Neural cell (in vitro differentiated cells): Measurements from ENCODE around the gene USH1C. TPM values are rescaled to one million over a fixed set of nuclear protein-coding genes. Genes with fewer than 3 reads are reported as not detected.

Experiments used
- H2AFZ ChIP-seq: fragments of 200-600, 300-800 bp; sonication (generic), shearing (Covaris generic); 2 replicates; pipeline ENCODE4 v1.6.0; 2014; ENCODE audit warnings: low read depth, mild to moderate bottlenecking, antibody characterized with exemption, low read length, moderate library complexity
- H3F3A ChIP-seq: fragments of 200-600 bp; shearing (Covaris generic); 2 replicates; pipeline ENCODE4 v1.6.1; 2016; ENCODE audit warnings: mild to moderate bottlenecking, moderate library complexity, mixed read lengths, antibody characterized with exemption, low read length; ENCODE audit not compliant: insufficient read depth, poor library complexity, severe bottlenecking
- H3K27ac ChIP-seq: fragments of 200-600, 300-800 bp; sonication (generic), shearing (Covaris generic); 2 replicates; pipeline ENCODE4 v1.5.1; 2014; ENCODE audit warnings: mild to moderate bottlenecking, low read length, moderate library complexity
- H3K27me3 ChIP-seq: fragments of 300-800, 200-600 bp; sonication (generic), shearing (Covaris generic); 2 replicates; pipeline ENCODE4 v1.6.0; 2014; ENCODE audit warnings: mild to moderate bottlenecking, low read depth, low read length, moderate library complexity; ENCODE audit not compliant: insufficient read depth
- H3K36me3 ChIP-seq: fragments of 300-800, 200-600 bp; sonication (generic), shearing (Covaris generic); 2 replicates; pipeline ENCODE4 v1.5.1; 2014; ENCODE audit warnings: mild to moderate bottlenecking, antibody characterized with exemption, low read length, moderate library complexity; ENCODE audit not compliant: insufficient read depth
- H3K4me2 ChIP-seq: fragments of 300-800, 200-600 bp; sonication (generic), shearing (Covaris generic); 2 replicates; pipeline ENCODE4 v1.6.0; 2014; ENCODE audit warnings: mild to moderate bottlenecking, low read length
- H3K4me3 ChIP-seq: fragments of 300-800, 200-600 bp; sonication (generic), shearing (Covaris generic); 2 replicates; pipeline ENCODE4 v1.5.1; 2014; ENCODE audit warnings: mild to moderate bottlenecking, low read length, moderate library complexity
- H3K79me2 ChIP-seq: fragments of 200-600 bp; shearing (Covaris generic); replicated peaks from 2 replicates; pipeline ENCODE4 v1.6.0; 2014; ENCODE audit warnings: mild to moderate bottlenecking, low read length, moderate library complexity; ENCODE audit not compliant: insufficient read depth
- H3K9ac ChIP-seq: fragments of 300-800, 200-600 bp; sonication (generic), shearing (Covaris generic); 2 replicates; pipeline ENCODE4 v1.6.1; 2016; ENCODE audit warnings: mild to moderate bottlenecking, low read length, mixed read lengths
- H3K9me2 ChIP-seq: fragments of 200-600 bp; shearing (Covaris generic); 2 replicates; pipeline ENCODE4 v1.6.1; 2016; ENCODE audit warnings: mild to moderate bottlenecking, low read length, mixed read lengths; ENCODE audit not compliant: insufficient read depth
- H3K9me3 ChIP-seq: fragments of 200-600, 300-800 bp; sonication (generic), shearing (Covaris generic); 2 replicates; pipeline ENCODE4 v1.6.1; 2016; ENCODE audit warnings: mild to moderate bottlenecking, mixed run types, low read length, moderate library complexity, mixed read lengths
- H4K20me1 ChIP-seq: fragments of 200-600 bp; shearing (Covaris generic); 2 replicates; pipeline ENCODE4 v1.6.1; 2016; ENCODE audit warnings: mild to moderate bottlenecking, mixed run types; ENCODE audit not compliant: insufficient read depth
- EP300 ChIP-seq: fragments of 450-650 bp; conservative IDR thresholded peaks from 2 replicates; pipeline ENCODE4 v1.6.1; 2014; ENCODE audit warnings: antibody characterized with exemption, mild to moderate bottlenecking, moderate library complexity; ENCODE audit not compliant: poor library complexity, severe bottlenecking
- EZH2 ChIP-seq: fragments of 200-600, 300-800 bp; shearing (Covaris generic), sonication (generic); IDR thresholded peaks from 2 replicates; pipeline ENCODE4 v1.6.1; 2014; ENCODE audit warnings: antibody characterized with exemption, low read length, borderline replicate concordance, mild to moderate bottlenecking; ENCODE audit not compliant: insufficient read depth, poor library complexity, severe bottlenecking
- MXI1 ChIP-seq: fragments of 450-650 bp; conservative IDR thresholded peaks from 2 replicates; pipeline ENCODE4 v1.6.1; 2014; ENCODE audit warnings: antibody characterized with exemption, mild to moderate bottlenecking; ENCODE audit not compliant: poor library complexity, severe bottlenecking
- POLR2AphosphoS5 ChIP-seq: IDR thresholded peaks from 2 replicates; pipeline ENCODE4 v1.6.1; 2012
- RAD21 ChIP-seq: fragments of 450-650 bp; conservative IDR thresholded peaks from 2 replicates; pipeline ENCODE4 v1.6.1; 2014; ENCODE audit warnings: antibody characterized with exemption, mild to moderate bottlenecking, moderate library complexity
- SMC3 ChIP-seq: fragments of 450-650 bp; conservative IDR thresholded peaks from 2 replicates; pipeline ENCODE4 v1.6.1; 2014; ENCODE audit warnings: antibody characterized with exemption, mild to moderate bottlenecking, moderate library complexity; ENCODE audit not compliant: poor library complexity
- TAF1 ChIP-seq: IDR thresholded peaks from 2 replicates; pipeline ENCODE4 v1.6.1; 2012; ENCODE audit warnings: low read depth
- polyA plus RNA-seq: library from polyadenylated mRNA; depleted of rRNA; stranded (reverse); fragments of >200 nt; gene quantifications from 2 replicates; pipeline ENCODE4 v1.2.3, GENCODE V29; 2014
- TF ChIP-seq, protein P1 (sequence below): fragments of 450-650 bp; IDR thresholded peaks from 2 replicates; pipeline ENCODE4 v1.5.1; 2014; ENCODE audit warnings: antibody characterized with exemption, mild to moderate bottlenecking, moderate library complexity; ENCODE audit not compliant: poor library complexity, severe bottlenecking
- TF ChIP-seq, protein P2 (sequence below): IDR thresholded peaks from 2 replicates; pipeline ENCODE4 v1.6.1; 2012; ENCODE audit warnings: borderline replicate concordance

USH1C gene
- polyA plus RNA-seq, 1 donor from 2014 or later, result 0.67 TPM

DNA sequence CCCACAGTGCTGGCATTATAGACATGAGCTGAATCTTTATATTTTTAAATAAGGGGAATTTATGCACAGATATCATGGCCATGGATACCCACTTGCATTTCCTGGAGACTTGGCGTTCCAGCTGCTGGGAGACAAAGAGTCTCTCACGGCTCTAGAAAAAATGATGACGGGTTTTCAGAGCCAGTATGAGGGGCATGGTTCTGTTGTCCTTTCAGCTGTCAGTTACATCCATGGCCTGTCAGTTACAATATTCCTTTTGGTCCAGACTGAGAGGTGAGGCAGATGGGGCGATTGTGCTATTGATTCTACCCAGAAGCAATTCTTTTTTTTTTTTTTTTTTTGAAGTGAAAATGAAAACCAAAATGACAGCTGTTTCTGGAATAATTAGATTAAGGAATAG, 29.7 kb downstream of the USH1C start:
- Histone ChIP-seq H3K27me3 (no peaks in the 10 kb centered on the region), H3K4me2 (no peak overlapping the region), H3K27ac (no peak overlapping the region), H3F3A (no peaks in the 10 kb centered on the region), H3K9me2 (no peaks in the 10 kb centered on the region), H3K36me3 (no peaks in the 10 kb centered on the region), H2AFZ (no peak overlapping the region), H4K20me1 (no peaks in the 10 kb centered on the region), H3K9me3 (no peaks in the 10 kb centered on the region), H3K79me2 (no peaks in the 10 kb centered on the region), H3K9ac (no peak overlapping the region), H3K4me3 (no peak overlapping the region)
- TF ChIP-seq MXI1 (no peak), EZH2 (no peak), SMC3 (no peak), RAD21 (no peak), TAF1 (no peak), POLR2AphosphoS5 (no peak), EP300 (no peak)
- TF ChIP-seq, protein P1, sequence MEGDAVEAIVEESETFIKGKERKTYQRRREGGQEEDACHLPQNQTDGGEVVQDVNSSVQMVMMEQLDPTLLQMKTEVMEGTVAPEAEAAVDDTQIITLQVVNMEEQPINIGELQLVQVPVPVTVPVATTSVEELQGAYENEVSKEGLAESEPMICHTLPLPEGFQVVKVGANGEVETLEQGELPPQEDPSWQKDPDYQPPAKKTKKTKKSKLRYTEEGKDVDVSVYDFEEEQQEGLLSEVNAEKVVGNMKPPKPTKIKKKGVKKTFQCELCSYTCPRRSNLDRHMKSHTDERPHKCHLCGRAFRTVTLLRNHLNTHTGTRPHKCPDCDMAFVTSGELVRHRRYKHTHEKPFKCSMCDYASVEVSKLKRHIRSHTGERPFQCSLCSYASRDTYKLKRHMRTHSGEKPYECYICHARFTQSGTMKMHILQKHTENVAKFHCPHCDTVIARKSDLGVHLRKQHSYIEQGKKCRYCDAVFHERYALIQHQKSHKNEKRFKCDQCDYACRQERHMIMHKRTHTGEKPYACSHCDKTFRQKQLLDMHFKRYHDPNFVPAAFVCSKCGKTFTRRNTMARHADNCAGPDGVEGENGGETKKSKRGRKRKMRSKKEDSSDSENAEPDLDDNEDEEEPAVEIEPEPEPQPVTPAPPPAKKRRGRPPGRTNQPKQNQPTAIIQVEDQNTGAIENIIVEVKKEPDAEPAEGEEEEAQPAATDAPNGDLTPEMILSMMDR, result no peak
- TF ChIP-seq, protein P2, sequence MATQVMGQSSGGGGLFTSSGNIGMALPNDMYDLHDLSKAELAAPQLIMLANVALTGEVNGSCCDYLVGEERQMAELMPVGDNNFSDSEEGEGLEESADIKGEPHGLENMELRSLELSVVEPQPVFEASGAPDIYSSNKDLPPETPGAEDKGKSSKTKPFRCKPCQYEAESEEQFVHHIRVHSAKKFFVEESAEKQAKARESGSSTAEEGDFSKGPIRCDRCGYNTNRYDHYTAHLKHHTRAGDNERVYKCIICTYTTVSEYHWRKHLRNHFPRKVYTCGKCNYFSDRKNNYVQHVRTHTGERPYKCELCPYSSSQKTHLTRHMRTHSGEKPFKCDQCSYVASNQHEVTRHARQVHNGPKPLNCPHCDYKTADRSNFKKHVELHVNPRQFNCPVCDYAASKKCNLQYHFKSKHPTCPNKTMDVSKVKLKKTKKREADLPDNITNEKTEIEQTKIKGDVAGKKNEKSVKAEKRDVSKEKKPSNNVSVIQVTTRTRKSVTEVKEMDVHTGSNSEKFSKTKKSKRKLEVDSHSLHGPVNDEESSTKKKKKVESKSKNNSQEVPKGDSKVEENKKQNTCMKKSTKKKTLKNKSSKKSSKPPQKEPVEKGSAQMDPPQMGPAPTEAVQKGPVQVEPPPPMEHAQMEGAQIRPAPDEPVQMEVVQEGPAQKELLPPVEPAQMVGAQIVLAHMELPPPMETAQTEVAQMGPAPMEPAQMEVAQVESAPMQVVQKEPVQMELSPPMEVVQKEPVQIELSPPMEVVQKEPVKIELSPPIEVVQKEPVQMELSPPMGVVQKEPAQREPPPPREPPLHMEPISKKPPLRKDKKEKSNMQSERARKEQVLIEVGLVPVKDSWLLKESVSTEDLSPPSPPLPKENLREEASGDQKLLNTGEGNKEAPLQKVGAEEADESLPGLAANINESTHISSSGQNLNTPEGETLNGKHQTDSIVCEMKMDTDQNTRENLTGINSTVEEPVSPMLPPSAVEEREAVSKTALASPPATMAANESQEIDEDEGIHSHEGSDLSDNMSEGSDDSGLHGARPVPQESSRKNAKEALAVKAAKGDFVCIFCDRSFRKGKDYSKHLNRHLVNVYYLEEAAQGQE, result no peak

DNA sequence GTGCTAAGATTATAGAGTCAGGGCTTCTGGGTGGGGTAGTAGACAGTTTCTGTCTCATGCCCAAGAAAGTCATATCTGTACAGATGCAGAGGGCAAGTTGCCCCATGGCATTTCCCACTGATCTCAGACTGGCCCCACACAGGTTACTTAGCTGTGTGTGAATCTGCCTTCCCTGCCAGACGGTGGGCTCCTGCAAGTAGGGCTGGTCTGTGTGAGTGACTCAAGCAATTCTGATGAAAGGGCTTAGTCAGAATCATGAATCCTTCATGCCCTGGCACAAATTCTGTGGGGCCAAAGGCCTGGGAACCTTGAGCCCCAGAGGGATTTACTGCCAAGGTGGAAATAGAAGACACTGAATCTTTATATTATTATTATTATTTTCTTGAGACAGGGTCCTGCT, 30.4 kb downstream of the USH1C start:
- TF ChIP-seq, protein P1, result no peak
- no peak for TF ChIP-seq EP300
- no peak for TF ChIP-seq EZH2
- H3K9me2 ChIP-seq, result no peaks in the 10 kb centered on the region
- H3F3A ChIP-seq, result no peaks in the 10 kb centered on the region
- no peaks in the 10 kb centered on the region for H3K36me3 ChIP-seq
- H3K27ac ChIP-seq, result no peak overlapping the region
- H3K9me3 ChIP-seq, result no peaks in the 10 kb centered on the region
- H3K4me2 ChIP-seq, result no peak overlapping the region
- no peaks in the 10 kb centered on the region for H3K27me3 ChIP-seq
- H3K4me3 ChIP-seq, result no peak overlapping the region
- H3K79me2 ChIP-seq, result no peaks in the 10 kb centered on the region
- no peak overlapping the region for H2AFZ ChIP-seq
- no peaks in the 10 kb centered on the region for H4K20me1 ChIP-seq
- no peak overlapping the region for H3K9ac ChIP-seq
